Calu3 (cell line): Measurements from ENCODE around the gene SRSF12. TPM values are rescaled to one million over a fixed set of nuclear protein-coding genes. Genes with fewer than 3 reads are reported as not detected.

Experiments
- BruUV-seq: library from RNA; stranded (reverse); fragments of 400-500 nt; replicated peaks from 2 replicates; lab custom pipeline; 2021; lab: Mats Ljungman, UMichigan
- CTCF ChIA-PET: fragments of 300-600 bp; sonication (Branson Sonifier 250); formaldehyde crosslinking; loops from one replicate; lab custom pipeline; 2022; ENCODE audit warnings: antibody characterized with exemption; lab: Charles Lee
- DNase-seq: peaks from one replicate; pipeline ENCODE4 v3.0.0; 2022
- H3K27ac Mint-ChIP-seq: one replicate; pipeline ENCODE4 v1.8.0; 2022; ENCODE audit warnings: mixed read lengths; ENCODE audit not compliant: unreplicated experiment
- H3K27me3 Mint-ChIP-seq: one replicate; pipeline ENCODE4 v1.8.0; 2022; ENCODE audit warnings: mixed read lengths; ENCODE audit not compliant: unreplicated experiment
- H3K36me3 Mint-ChIP-seq: one replicate; pipeline ENCODE4 v1.8.0; 2022; ENCODE audit warnings: mild to moderate bottlenecking, moderate library complexity, mixed read lengths; ENCODE audit not compliant: insufficient read depth, unreplicated experiment
- H3K4me1 Mint-ChIP-seq: one replicate; pipeline ENCODE4 v1.8.0; 2022; ENCODE audit warnings: mild to moderate bottlenecking, low read depth, mixed read lengths; ENCODE audit not compliant: unreplicated experiment
- H3K4me3 Mint-ChIP-seq: one replicate; pipeline ENCODE4 v1.8.0; 2022; ENCODE audit warnings: mild to moderate bottlenecking, low read depth, moderate library complexity, mixed read lengths; ENCODE audit not compliant: unreplicated experiment
- H3K9me3 Mint-ChIP-seq: one replicate; pipeline ENCODE4 v1.8.0; 2022; ENCODE audit warnings: low read depth, mixed read lengths; ENCODE audit not compliant: unreplicated experiment
- intact Hi-C: fragments of 100-400 bp; cut with micrococcal nuclease; formaldehyde crosslinking; loops from one replicate; pipeline ENCODE4 v1.10.0; 2022; ENCODE audit not compliant: unreplicated experiment
- total RNA-seq: library from RNA; stranded (reverse); gene quantifications from 2 replicates; pipeline ENCODE4 v1.2.3, GENCODE V29; 2022
- TF ChIP-seq, protein P1 (sequence below): fragments of 200-600 bp; IDR thresholded peaks from one replicate; pipeline ENCODE4 v1.8.0; 2022; ENCODE audit warnings: antibody characterized with exemption; ENCODE audit not compliant: unreplicated experiment

The SRSF12 gene
- total RNA-seq, 1 experiment from 2014 or later, result 1.8 TPM

DNA sequence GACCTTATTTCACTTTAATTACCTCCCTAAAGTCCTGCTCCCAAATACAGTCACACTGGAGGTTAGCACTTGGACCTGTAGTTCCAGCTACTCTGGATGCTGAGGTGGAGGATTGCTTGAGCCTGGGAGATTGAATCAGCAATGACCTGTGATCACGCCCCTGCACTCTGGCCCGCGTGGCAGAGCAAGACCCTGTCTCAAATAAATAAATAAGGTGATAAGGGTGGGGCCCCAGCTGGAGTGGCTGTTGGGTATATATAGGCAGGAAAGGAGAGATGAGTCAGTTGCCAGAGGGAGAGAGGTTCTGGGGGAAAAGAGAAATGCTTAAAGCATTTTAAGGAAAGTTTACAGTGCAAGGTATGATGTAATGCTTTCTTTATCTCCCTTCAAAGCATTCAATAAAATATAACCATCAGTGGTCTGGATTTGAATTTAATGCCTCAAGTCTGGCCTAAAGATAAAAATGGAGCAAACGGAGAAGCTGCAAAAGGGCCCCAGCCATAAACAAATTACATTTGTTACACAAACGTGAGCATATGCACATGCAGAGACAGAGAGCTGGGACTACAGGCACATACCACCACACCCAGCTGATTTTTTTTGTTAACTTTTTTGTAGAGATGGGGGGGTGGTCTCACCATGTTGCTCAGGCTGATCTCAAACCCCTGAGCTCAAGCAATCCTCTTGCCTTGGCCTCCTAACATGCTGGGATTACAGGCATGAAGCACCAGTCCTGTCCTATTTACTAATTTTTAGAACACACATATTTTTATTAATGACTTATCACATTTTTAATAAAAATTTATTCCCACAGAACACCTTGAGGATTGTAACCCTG is 21.9 kb upstream of the SRSF12 start:
- TF ChIP-seq, protein P1, sequence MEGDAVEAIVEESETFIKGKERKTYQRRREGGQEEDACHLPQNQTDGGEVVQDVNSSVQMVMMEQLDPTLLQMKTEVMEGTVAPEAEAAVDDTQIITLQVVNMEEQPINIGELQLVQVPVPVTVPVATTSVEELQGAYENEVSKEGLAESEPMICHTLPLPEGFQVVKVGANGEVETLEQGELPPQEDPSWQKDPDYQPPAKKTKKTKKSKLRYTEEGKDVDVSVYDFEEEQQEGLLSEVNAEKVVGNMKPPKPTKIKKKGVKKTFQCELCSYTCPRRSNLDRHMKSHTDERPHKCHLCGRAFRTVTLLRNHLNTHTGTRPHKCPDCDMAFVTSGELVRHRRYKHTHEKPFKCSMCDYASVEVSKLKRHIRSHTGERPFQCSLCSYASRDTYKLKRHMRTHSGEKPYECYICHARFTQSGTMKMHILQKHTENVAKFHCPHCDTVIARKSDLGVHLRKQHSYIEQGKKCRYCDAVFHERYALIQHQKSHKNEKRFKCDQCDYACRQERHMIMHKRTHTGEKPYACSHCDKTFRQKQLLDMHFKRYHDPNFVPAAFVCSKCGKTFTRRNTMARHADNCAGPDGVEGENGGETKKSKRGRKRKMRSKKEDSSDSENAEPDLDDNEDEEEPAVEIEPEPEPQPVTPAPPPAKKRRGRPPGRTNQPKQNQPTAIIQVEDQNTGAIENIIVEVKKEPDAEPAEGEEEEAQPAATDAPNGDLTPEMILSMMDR, result no peak
- Mint-ChIP-seq H3K4me3 (peak overlapping the region; percentile 20), H3K27me3 (no peaks in the 10 kb centered on the region), H3K36me3 (no peaks in the 10 kb centered on the region), H3K4me1 (peaks cover 29% of the 10 kb centered on the region), H3K27ac (peak overlapping the region; percentile 35), H3K9me3 (no peaks in the 10 kb centered on the region)
- BruUV-seq, result no TSS peak
- intact Hi-C loops, result loop anchor here (2.0 kb wide), 1 partner anchor 17 kb away; no protein-coding TSS in a partner anchor
- CTCF ChIA-PET, result interaction anchor here (0.6 to 2.4 kb wide), 3 partner anchors 17 to 55 kb away, joined by 3 to 5 read pairs (median 3); no protein-coding TSS in a partner anchor
- DNase-seq, result no peak

DNA sequence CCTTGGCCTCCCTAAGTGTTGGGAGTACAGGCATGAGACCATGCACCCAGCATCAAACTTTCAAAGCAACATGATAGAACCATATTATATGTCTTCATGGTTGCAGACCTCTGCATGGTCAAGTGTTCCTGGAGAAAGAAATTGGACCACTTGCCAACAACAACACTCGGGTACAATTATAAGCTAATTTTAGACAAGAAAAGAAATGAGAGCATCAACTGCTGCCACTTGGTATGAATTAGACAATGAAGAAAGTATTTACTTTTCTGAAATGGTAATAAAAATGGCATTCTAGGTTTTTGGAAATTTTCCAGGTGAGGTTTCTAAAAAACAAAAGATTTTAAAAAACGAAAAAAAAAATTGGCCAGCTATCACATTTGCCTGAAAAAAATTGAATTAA is 20.3 kb upstream of the SRSF12 start:
- DNase-seq, result no peak
- Mint-ChIP-seq H3K27ac (no peak overlapping the region), H3K27me3 (no peaks in the 10 kb centered on the region), H3K36me3 (no peaks in the 10 kb centered on the region), H3K9me3 (no peaks in the 10 kb centered on the region), H3K4me1 (peaks cover 29% of the 10 kb centered on the region), H3K4me3 (no peak overlapping the region)
- CTCF ChIA-PET, result interaction anchor here (0.6 to 2.4 kb wide), 2 partner anchors 15 to 1472 kb away, joined by 3 to 5 read pairs; no protein-coding TSS in a partner anchor
- intact Hi-C loops, result no loop called here
- TF ChIP-seq, protein P1, result no peak
- no TSS peak for BruUV-seq

GRCh38 chr6:89134723-89135122 is 16.9 kb upstream of the SRSF12 start:
- Mint-ChIP-seq H3K27me3 (no peaks in the 10 kb centered on the region), H3K4me3 (no peak overlapping the region), H3K9me3 (no peaks in the 10 kb centered on the region), H3K4me1 (peaks cover 8% of the 10 kb centered on the region), H3K36me3 (no peaks in the 10 kb centered on the region), H3K27ac (no peak overlapping the region)
- no TSS peak for BruUV-seq
- CTCF ChIA-PET, result no interaction called here
- TF ChIP-seq, protein P1, result no peak
- DNase-seq, result no peak
- intact Hi-C loops, result no loop called here

GRCh38 chr6:89133981-89134380 is 16.1 kb upstream of the SRSF12 start:
- BruUV-seq, result no TSS peak
- no peaks in the 10 kb centered on the region for H3K9me3 Mint-ChIP-seq
- CTCF ChIA-PET, result no interaction called here
- H3K36me3 Mint-ChIP-seq, result no peaks in the 10 kb centered on the region
- no peak overlapping the region for H3K27ac Mint-ChIP-seq
- no peaks in the 10 kb centered on the region for H3K27me3 Mint-ChIP-seq
- H3K4me1 Mint-ChIP-seq, result peaks cover under 1% of the 10 kb centered on the region
- intact Hi-C loops, result no loop called here
- no peak overlapping the region for H3K4me3 Mint-ChIP-seq
- no peak for DNase-seq
- TF ChIP-seq, protein P1, result no peak
